Vagina (tissue), 2 donors: ENCODE data around the gene TAF6L. TPM values are rescaled to one million over a fixed set of nuclear protein-coding genes. Genes with fewer than 3 reads are reported as not detected.
"Not testable (repeated sequence)": the region's sequence is repeated elsewhere in the genome, so short reads cannot be mapped to it uniquely, and the experiment has no call there.

ENCODE experiments used
- DNase-seq, 2 donors: peaks; one replicate each; pipeline ENCODE4 v3.0.0-alpha.2; 2017; ENCODE audit errors: extremely low spot score in 2 of 2
- H3K27ac ChIP-seq: fragments of 200-600 bp; sonication (generic); one replicate; pipeline ENCODE4 v1.5.1; 2019
- H3K27me3 ChIP-seq: fragments of 200-600 bp; sonication (generic); one replicate; pipeline ENCODE4 v1.5.1; 2019
- H3K36me3 ChIP-seq, 2 donors: fragments of 200-600 bp; sonication (generic); one replicate each; pipeline ENCODE4 v1.5.1; 2017 to 2019
- H3K4me1 ChIP-seq: fragments of 200-600 bp; sonication (generic); one replicate; pipeline ENCODE4 v1.5.1; 2019
- H3K4me3 ChIP-seq, 2 donors: fragments of 200-600 bp; sonication (generic); 1 replicate in 1 of 2; 2 replicates in 1 of 2; pipeline ENCODE4 v1.5.1; 2016 to 2019
- H3K9me3 ChIP-seq: fragments of 200-600 bp; sonication (generic); one replicate; pipeline ENCODE4 v1.5.1; 2019
- POLR2A ChIP-seq, 2 donors: fragments of 450-650 bp; IDR thresholded peaks; one replicate each; pipeline ENCODE4 v1.6.1; 2017; ENCODE audit warnings: antibody characterized with exemption in 2 of 2, mild to moderate bottlenecking in 2 of 2, moderate library complexity in 2 of 2
- POLR2AphosphoS5 ChIP-seq, 2 donors: sonication (generic); formaldehyde crosslinking; IDR thresholded peaks; one replicate each; pipeline ENCODE4 v1.9.0; 2017; ENCODE audit warnings: antibody characterized with exemption in 2 of 2, mild to moderate bottlenecking in 2 of 2, low read depth in 1 of 2; ENCODE audit not compliant: insufficient read depth in 1 of 2
- intact Hi-C: fragments of 100-400 bp; cut with DNase I; formaldehyde crosslinking; loops from one replicate; pipeline ENCODE4 v1.15.1; 2023
- total RNA-seq: library from RNA; depleted of rRNA; stranded (reverse); fragments of >200 nt; gene quantifications from one replicate; pipeline ENCODE4 v1.2.3, GENCODE V29; 2016
- TF ChIP-seq, protein P1 (sequence below), 3 experiments: fragments of 450-650 bp in 2 of 3; fragments of 200-600 bp in 1 of 3; sonication (generic) in 1 of 3; IDR thresholded peaks; one replicate each; pipeline ENCODE4 v1.5.1; 2017 to 2019; ENCODE audit warnings: antibody characterized with exemption in 3 of 3, mild to moderate bottlenecking in 2 of 3, moderate library complexity in 2 of 3

The TAF6L gene
- total RNA-seq, 1 donor from 2014 or later = 24.8 TPM

DNA sequence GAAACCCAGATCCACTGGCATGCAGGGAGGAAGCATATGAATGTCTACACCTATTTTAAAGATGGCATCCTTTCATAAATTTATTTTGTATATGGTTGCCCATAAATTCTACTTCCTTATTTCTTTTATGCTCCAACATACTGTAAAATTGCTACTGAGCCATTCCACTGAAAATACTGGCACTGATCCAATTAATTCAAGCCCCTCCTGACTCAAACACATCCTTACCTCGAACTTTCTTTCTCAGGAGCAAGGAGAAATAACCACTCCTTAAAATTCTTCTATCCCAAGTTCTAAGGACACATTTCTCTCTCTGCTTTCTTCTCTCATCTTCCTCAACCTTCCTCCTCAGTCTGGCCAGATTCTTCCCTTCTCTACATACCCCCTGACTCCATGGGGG, 39.6 kb downstream of the TAF6L start:
- Histone ChIP-seq H3K36me3 (peaks cover 0 to 8% of the 10 kb centered on the region in 2 donors), H3K27ac (no peak overlapping the region), H3K9me3 (no peaks in the 10 kb centered on the region), H3K4me1 (peaks cover 15% of the 10 kb centered on the region), H3K4me3 (no peak overlapping the region), H3K27me3 (no peaks in the 10 kb centered on the region)
- no peak for DNase-seq
- TF ChIP-seq, protein P1, sequence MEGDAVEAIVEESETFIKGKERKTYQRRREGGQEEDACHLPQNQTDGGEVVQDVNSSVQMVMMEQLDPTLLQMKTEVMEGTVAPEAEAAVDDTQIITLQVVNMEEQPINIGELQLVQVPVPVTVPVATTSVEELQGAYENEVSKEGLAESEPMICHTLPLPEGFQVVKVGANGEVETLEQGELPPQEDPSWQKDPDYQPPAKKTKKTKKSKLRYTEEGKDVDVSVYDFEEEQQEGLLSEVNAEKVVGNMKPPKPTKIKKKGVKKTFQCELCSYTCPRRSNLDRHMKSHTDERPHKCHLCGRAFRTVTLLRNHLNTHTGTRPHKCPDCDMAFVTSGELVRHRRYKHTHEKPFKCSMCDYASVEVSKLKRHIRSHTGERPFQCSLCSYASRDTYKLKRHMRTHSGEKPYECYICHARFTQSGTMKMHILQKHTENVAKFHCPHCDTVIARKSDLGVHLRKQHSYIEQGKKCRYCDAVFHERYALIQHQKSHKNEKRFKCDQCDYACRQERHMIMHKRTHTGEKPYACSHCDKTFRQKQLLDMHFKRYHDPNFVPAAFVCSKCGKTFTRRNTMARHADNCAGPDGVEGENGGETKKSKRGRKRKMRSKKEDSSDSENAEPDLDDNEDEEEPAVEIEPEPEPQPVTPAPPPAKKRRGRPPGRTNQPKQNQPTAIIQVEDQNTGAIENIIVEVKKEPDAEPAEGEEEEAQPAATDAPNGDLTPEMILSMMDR (IDR thresholded peaks at IDR 0.05) = no peak
- TF ChIP-seq POLR2A (IDR thresholded peaks at IDR 0.05) (no peak), POLR2AphosphoS5 (IDR thresholded peaks at IDR 0.05; ENCODE audit: insufficient read depth in 1 of 2, low read depth in 1 of 2) (no peak)
- intact Hi-C loops = no loop called here

DNA sequence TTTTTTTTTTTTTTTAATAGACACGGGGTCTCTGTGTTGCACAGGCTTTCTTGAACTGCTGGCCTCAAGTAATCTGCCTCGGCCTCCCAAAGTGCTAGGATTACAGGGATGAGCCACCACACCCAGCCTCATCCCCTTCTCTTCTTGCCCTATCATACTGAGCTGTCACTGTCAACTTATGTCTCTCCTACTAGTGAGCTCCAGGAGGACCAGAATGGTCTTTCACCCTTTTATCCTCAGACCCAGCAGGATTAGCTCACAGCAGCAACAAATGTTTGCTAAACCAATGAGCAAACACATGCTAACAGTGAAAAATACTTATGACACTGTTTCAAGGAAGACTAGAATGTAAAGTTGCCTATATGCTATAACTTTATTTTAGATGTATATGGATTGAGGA, 40.5 kb downstream of the TAF6L start:
- H3K4me1 ChIP-seq = peaks cover 6% of the 10 kb centered on the region
- no peak for DNase-seq
- no peak overlapping the region for H3K27ac ChIP-seq
- intact Hi-C loops = no loop called here
- H3K36me3 ChIP-seq = peaks cover 0 to 9% of the 10 kb centered on the region in 2 donors
- H3K4me3 ChIP-seq = no peak overlapping the region
- no peak for TF ChIP-seq POLR2A (IDR thresholded peaks at IDR 0.05)
- TF ChIP-seq, protein P1 (IDR thresholded peaks at IDR 0.05) = no peak
- no peaks in the 10 kb centered on the region for H3K9me3 ChIP-seq
- no peaks in the 10 kb centered on the region for H3K27me3 ChIP-seq

GRCh38 chr11:62816557-62816956, 45.4 kb downstream of the TAF6L start:
- no peak overlapping the region for H3K4me3 ChIP-seq
- H3K36me3 ChIP-seq = peaks cover 0 to 38% of the 10 kb centered on the region in 2 donors
- no peaks in the 10 kb centered on the region for H3K4me1 ChIP-seq
- no peaks in the 10 kb centered on the region for H3K27me3 ChIP-seq
- no peak for DNase-seq
- H3K27ac ChIP-seq = no peak overlapping the region
- no peaks in the 10 kb centered on the region for H3K9me3 ChIP-seq
- TF ChIP-seq, protein P1 (IDR thresholded peaks at IDR 0.05) = no peak
- no peak for TF ChIP-seq POLR2A (IDR thresholded peaks at IDR 0.05)
- TF ChIP-seq POLR2AphosphoS5 (IDR thresholded peaks at IDR 0.05; ENCODE audit: insufficient read depth in 1 of 2, low read depth in 1 of 2) = no peak
- intact Hi-C loops = no loop called here

GRCh38 chr11:62817129-62817528, 45.9 kb downstream of the TAF6L start:
- no peak for DNase-seq
- TF ChIP-seq, protein P1 (IDR thresholded peaks at IDR 0.05) = no peak
- TF ChIP-seq POLR2A (IDR thresholded peaks at IDR 0.05) (no peak), POLR2AphosphoS5 (IDR thresholded peaks at IDR 0.05; ENCODE audit: insufficient read depth in 1 of 2, low read depth in 1 of 2) (no peak)
- H3K27me3 ChIP-seq = no peaks in the 10 kb centered on the region
- intact Hi-C loops = no loop called here
- H3K36me3 ChIP-seq = peaks cover 0 to 44% of the 10 kb centered on the region in 2 donors
- H3K27ac ChIP-seq = no peak overlapping the region
- no peaks in the 10 kb centered on the region for H3K4me1 ChIP-seq
- H3K4me3 ChIP-seq = no peak overlapping the region
- no peaks in the 10 kb centered on the region for H3K9me3 ChIP-seq

DNA sequence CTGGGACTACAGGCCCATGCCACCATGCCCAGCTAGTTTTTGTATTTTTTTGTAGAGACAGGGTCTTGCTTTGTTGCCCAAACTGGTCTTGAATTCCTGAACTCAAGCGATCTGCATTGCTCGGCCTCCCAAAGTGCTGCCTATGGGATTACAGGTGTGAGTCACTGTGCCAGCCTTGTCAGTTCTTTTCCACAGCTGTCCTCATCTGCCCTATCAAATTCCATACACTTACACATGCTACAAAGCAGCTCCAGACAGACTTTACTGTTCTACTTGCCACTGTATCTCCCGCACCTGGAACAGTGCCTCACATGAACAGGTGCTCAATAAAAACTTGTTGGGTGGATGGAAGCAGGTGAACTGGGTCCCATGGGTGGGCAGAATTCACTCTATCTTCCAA, 52.5 kb downstream of the TAF6L start:
- Histone ChIP-seq H3K4me3 (no peak overlapping the region), H3K36me3 (peaks cover 0 to 84% of the 10 kb centered on the region in 2 donors), H3K9me3 (no peaks in the 10 kb centered on the region), H3K27me3 (no peaks in the 10 kb centered on the region), H3K27ac (no peak overlapping the region), H3K4me1 (peaks cover 9% of the 10 kb centered on the region)
- TF ChIP-seq POLR2A (IDR thresholded peaks at IDR 0.05) = no peak
- TF ChIP-seq, protein P1 (IDR thresholded peaks at IDR 0.05) = no peak
- no peak for TF ChIP-seq POLR2AphosphoS5 (IDR thresholded peaks at IDR 0.05; ENCODE audit: insufficient read depth in 1 of 2, low read depth in 1 of 2)
- DNase-seq = no peak
- intact Hi-C loops = no loop called here

GRCh38 chr11:62828130-62828529, 56.9 kb downstream of the TAF6L start:
- intact Hi-C loops, DNase-seq, H3K4me3 ChIP-seq, H3K27me3 ChIP-seq, H3K27ac ChIP-seq, H3K9me3 ChIP-seq: not testable (repeated sequence)
- Histone ChIP-seq H3K36me3 (peaks cover 0 to 44% of the 10 kb centered on the region in 2 donors), H3K4me1 (peaks cover 41% of the 10 kb centered on the region)
